Thyroid gland (tissue), 4 donors: ENCODE results near the gene TFAP2E. TPM values are rescaled to one million over a fixed set of nuclear protein-coding genes. Genes with fewer than 3 reads are reported as not detected.

Experiments
- DNase-seq, 2 donors: peaks; one replicate each; pipeline ENCODE4 v3.0.0-alpha.2; 2019
- H3K27ac ChIP-seq, 3 donors: fragments of 200-600 bp; sonication (generic); 1 replicate in 2 of 3; 2 replicates in 1 of 3; pipeline ENCODE4 v1.5.1; 2016 to 2019; ENCODE audit warnings: mild to moderate bottlenecking in 1 of 3, moderate library complexity in 1 of 3
- H3K27me3 ChIP-seq: fragments of 200-600 bp; sonication (generic); one replicate; pipeline ENCODE4 v1.5.1; 2019
- H3K36me3 ChIP-seq, 2 donors: fragments of 200-600 bp; sonication (generic); one replicate each; pipeline ENCODE4 v1.5.1; 2016 to 2019
- H3K4me1 ChIP-seq, 2 donors: fragments of 200-600 bp; sonication (generic); one replicate each; pipeline ENCODE4 v1.5.1; 2017 to 2019
- H3K4me3 ChIP-seq, 3 donors: fragments of 200-600 bp; sonication (generic); replicated peaks in 1 of 3; 1 replicate in 2 of 3; 2 replicates in 1 of 3; pipeline ENCODE4 v1.5.1; 2016; ENCODE audit warnings: mild to moderate bottlenecking in 1 of 3
- H3K9me3 ChIP-seq: fragments of 200-600 bp; sonication (generic); one replicate; pipeline ENCODE4 v1.5.1; 2017
- POLR2A ChIP-seq, 2 donors: fragments of 450-650 bp; IDR thresholded peaks; one replicate each; pipeline ENCODE4 v1.6.1; 2017; ENCODE audit warnings: antibody characterized with exemption in 2 of 2, mild to moderate bottlenecking in 2 of 2, moderate library complexity in 1 of 2
- WGBS, 2 donors: methylation state at CpG; one replicate each; pipeline ENCODE4 v1.1.5; 2017; 5-methylcytosine and 5-hydroxymethylcytosine counted together
- intact Hi-C: fragments of 100-400 bp; cut with DNase I; formaldehyde crosslinking; loops from one replicate; pipeline ENCODE4 v1.15.1; 2023
- total RNA-seq, 4 donors: library from RNA; depleted of rRNA; stranded (reverse); fragments of >200 nt; gene quantifications; one replicate each; pipeline ENCODE4 v1.2.3, GENCODE V29; 2016
- TF ChIP-seq, protein P1 (sequence below), 6 experiments: fragments of 200-600 bp in 3 of 6; fragments of 450-650 bp in 3 of 6; sonication (generic) in 3 of 6; IDR thresholded peaks; one replicate each; pipeline ENCODE4 v1.5.1; 2016 to 2019; ENCODE audit warnings: antibody characterized with exemption in 6 of 6, mild to moderate bottlenecking in 2 of 6, inconsistent platforms in 1 of 6, moderate library complexity in 1 of 6

The TFAP2E gene
- total RNA-seq, 4 donors from 2014 or later, result 0.81 TPM; not detected in 3

DNA sequence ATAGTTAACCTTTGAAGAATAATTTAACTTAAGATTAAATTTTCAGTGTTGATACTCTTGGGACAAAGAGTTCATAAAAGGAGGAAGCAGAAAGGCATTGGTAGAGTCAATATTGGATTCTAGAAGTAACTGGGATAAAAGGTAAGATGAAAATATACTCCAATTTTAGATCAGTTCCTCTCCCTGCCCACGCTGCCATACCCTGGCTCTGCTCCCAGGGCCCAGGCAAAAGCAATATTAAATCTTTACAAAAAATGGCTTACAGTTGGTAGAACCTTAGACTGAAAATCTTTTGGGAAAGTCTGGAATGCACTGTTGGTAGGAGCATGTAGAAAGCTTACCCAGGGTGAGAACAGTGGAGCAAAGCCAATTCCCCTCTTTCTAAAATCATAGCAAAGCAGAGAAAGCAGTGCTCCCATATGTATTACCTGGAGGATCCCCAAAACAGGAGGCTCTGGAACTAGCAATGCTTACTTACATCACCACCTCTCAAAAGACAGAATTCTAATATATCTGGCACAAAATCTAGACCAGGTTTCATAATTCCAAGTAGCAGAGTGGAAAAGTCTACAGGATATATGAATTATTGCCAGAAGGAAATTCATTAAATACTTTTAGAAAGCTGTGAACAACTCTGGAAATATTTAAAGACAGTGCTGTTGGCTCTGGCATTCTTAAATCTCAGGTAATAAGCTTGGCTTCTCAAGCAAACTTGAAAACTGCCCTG, 40.5 kb upstream of the TFAP2E start:
- no peaks in the 10 kb centered on the region for H3K36me3 ChIP-seq
- no peak for DNase-seq
- intact Hi-C loops, result loop anchor here (5.0 kb wide), 1 partner anchor 70 kb away; no protein-coding TSS in a partner anchor
- peaks cover 9 to 21% of the 10 kb centered on the region in 2 donors for H3K4me1 ChIP-seq
- no peaks in the 10 kb centered on the region for H3K9me3 ChIP-seq
- no peaks in the 10 kb centered on the region for H3K27me3 ChIP-seq
- H3K4me3 ChIP-seq, result no peak overlapping the region
- no peak overlapping the region for H3K27ac ChIP-seq
- TF ChIP-seq POLR2A (IDR thresholded peaks at IDR 0.05), result no peak
- TF ChIP-seq, protein P1, sequence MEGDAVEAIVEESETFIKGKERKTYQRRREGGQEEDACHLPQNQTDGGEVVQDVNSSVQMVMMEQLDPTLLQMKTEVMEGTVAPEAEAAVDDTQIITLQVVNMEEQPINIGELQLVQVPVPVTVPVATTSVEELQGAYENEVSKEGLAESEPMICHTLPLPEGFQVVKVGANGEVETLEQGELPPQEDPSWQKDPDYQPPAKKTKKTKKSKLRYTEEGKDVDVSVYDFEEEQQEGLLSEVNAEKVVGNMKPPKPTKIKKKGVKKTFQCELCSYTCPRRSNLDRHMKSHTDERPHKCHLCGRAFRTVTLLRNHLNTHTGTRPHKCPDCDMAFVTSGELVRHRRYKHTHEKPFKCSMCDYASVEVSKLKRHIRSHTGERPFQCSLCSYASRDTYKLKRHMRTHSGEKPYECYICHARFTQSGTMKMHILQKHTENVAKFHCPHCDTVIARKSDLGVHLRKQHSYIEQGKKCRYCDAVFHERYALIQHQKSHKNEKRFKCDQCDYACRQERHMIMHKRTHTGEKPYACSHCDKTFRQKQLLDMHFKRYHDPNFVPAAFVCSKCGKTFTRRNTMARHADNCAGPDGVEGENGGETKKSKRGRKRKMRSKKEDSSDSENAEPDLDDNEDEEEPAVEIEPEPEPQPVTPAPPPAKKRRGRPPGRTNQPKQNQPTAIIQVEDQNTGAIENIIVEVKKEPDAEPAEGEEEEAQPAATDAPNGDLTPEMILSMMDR (IDR thresholded peaks at IDR 0.05), result no peak
- 71 to 73% methylated on average over 1 of the region's 1 CpG for WGBS, 2 donors

DNA sequence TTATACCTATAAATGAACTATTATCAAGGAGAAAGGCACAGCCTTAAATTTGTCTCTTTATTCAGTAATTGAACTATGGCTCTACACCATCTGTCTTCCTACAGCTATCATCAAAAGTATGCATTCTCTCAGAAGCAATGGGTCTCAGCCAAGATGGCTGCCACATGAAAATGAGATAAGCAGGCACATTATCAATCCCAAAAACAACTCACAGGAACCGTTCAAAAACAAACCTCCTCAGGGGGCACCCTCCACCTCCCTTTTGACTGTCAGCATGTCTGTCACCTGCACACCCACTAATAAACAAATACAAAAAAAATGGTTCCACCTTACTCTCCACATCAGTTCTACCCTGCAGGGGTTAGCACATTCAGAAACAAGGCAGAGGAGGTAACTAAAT, 39.5 kb upstream of the TFAP2E start:
- 35 to 37% methylated on average over 1 of the region's 1 CpG for WGBS, 2 donors
- H3K9me3 ChIP-seq, result no peaks in the 10 kb centered on the region
- H3K27ac ChIP-seq, result no peak overlapping the region
- H3K27me3 ChIP-seq, result no peaks in the 10 kb centered on the region
- H3K4me3 ChIP-seq, result no peak overlapping the region
- H3K36me3 ChIP-seq, result no peaks in the 10 kb centered on the region
- DNase-seq, result no peak
- intact Hi-C loops, result loop anchor here (5.0 kb wide), 1 partner anchor 71 kb away; no protein-coding TSS in a partner anchor
- H3K4me1 ChIP-seq, result peaks cover 9 to 29% of the 10 kb centered on the region in 2 donors
- TF ChIP-seq POLR2A (IDR thresholded peaks at IDR 0.05), result no peak
- TF ChIP-seq, protein P1 (IDR thresholded peaks at IDR 0.05), result no peak

DNA sequence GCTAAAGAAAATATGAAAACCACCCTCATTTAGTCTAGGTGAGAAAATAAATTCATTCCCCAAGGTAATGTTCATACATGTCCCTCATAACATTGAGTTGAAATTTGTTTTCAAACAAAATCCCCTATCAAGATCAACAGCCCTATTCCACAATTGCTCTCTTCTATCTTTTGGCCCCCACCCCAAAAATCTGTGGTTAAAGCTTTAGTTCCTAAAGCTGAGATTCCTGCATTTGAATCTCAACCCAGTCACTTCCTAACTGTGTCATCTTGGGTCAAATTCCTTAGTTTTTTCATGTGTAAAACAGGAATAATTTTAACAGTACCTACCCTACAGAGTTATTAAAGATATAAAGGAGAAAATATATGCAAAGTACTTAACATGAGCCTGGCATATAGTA, 37.9 kb upstream of the TFAP2E start:
- Histone ChIP-seq H3K27ac (no peak overlapping the region), H3K4me1 (peaks cover 9 to 45% of the 10 kb centered on the region in 2 donors), H3K4me3 (no peak overlapping the region), H3K27me3 (no peaks in the 10 kb centered on the region), H3K36me3 (no peaks in the 10 kb centered on the region), H3K9me3 (no peaks in the 10 kb centered on the region)
- TF ChIP-seq, protein P1 (IDR thresholded peaks at IDR 0.05), result no peak
- TF ChIP-seq POLR2A (IDR thresholded peaks at IDR 0.05), result no peak
- intact Hi-C loops, result no loop called here
- DNase-seq, result no peak

DNA sequence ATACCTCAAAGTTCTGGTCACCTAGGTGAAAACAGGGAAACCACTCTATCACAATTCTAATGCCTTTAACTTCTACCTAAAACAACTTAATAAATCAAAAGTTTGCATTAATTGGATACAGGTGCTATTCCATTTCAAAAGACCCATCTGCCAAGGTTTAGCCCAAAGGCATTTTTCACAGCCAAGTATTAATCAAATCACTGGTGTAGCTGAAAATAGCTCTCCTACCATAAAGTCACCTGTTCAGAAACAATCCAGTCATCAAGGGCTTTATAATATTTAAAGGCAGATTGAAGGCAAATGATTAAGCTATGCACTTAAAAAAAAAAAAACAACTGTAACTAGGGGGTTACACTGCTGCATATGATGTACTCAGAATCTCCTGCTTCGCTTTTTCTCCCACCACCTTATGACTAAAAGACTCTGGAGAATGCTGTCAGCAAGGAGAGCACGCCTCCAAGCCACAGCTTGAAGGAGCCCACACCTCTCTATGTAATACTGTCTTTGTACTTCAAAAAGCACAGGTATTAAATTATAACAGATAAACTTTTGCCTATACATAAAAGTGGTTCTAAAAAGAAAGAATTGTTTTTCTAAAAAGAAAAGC, 36.5 kb upstream of the TFAP2E start:
- peaks cover 9 to 59% of the 10 kb centered on the region in 2 donors for H3K4me1 ChIP-seq

More for the DNA sequence above, 36.5 kb upstream of the TFAP2E start:
- no peak for TF ChIP-seq POLR2A (IDR thresholded peaks at IDR 0.05)
- TF ChIP-seq, protein P1 (IDR thresholded peaks at IDR 0.05), result no peak
- no peaks in the 10 kb centered on the region for H3K36me3 ChIP-seq
- no peaks in the 10 kb centered on the region for H3K27me3 ChIP-seq
- H3K9me3 ChIP-seq, result no peaks in the 10 kb centered on the region
- no peak overlapping the region for H3K27ac ChIP-seq
- WGBS, 2 donors, result 93 to 97% methylated on average over 2 of the region's 2 CpGs
- no peak overlapping the region for H3K4me3 ChIP-seq
- intact Hi-C loops, result no loop called here
- no peak for DNase-seq
